Stimulated activated CD8-positive, alpha-beta memory T cell treated with anti-CD3 and anti-CD28 coated beads, Interleukin-7, amount 100 ng/mL, for 1 hour (primary cell): ENCODE data around the gene DHRS3.
"Not testable (repeated sequence)": the region's sequence is repeated elsewhere in the genome, so short reads cannot be mapped to it uniquely, and the experiment has no call there.

Experiments used
- DNase-seq, 2 donors: peaks; one replicate each; pipeline ENCODE4 v3.0.0-alpha.2; 2020; ENCODE audit warnings: low read depth in 2 of 2

DHRS3 gene

GRCh38 chr1:12540580-12541273 lies 77.3 kb downstream of the DHRS3 start:
- no peak for DNase-seq

- DNase-seq = no peak
Measured at GRCh38 chr1:12539705-12540579, 78.1 kb downstream of the DHRS3 start.

GRCh38 chr1:12539320-12539704 lies 78.7 kb downstream of the DHRS3 start:
- no peak for DNase-seq

- not testable (repeated sequence) for DNase-seq
Measured at GRCh38 chr1:12538536-12538935, 79.5 kb downstream of the DHRS3 start.

GRCh38 chr1:12537906-12538461 lies 80.0 kb downstream of the DHRS3 start:
- no peak for DNase-seq

GRCh38 chr1:12537294-12537693 lies 80.7 kb downstream of the DHRS3 start:
- DNase-seq = no peak

- DNase-seq = no peak
Measured at GRCh38 chr1:12536023-12536639, 81.9 kb downstream of the DHRS3 start.

- no peak for DNase-seq
Measured at GRCh38 chr1:12532405-12533315, 85.3 kb downstream of the DHRS3 start.

GRCh38 chr1:12531179-12531499 lies 86.9 kb downstream of the DHRS3 start:
- DNase-seq = no peak

GRCh38 chr1:12530462-12531178 lies 87.4 kb downstream of the DHRS3 start:
- no peak for DNase-seq

- DNase-seq = no peak
Measured at GRCh38 chr1:12529640-12530174, 88.3 kb downstream of the DHRS3 start.

GRCh38 chr1:12528021-12528852 lies 89.8 kb downstream of the DHRS3 start:
- DNase-seq = no peak

GRCh38 chr1:12527564-12527963 lies 90.4 kb downstream of the DHRS3 start:
- DNase-seq = no peak

- no peak for DNase-seq
Measured at GRCh38 chr1:12525311-12526181, 92.5 kb downstream of the DHRS3 start.

- no peak for DNase-seq
Measured at GRCh38 chr1:12524266-12524665, 93.7 kb downstream of the DHRS3 start.

GRCh38 chr1:12522780-12523179 lies 95.2 kb downstream of the DHRS3 start:
- DNase-seq = not testable (repeated sequence)

- no peak for DNase-seq
Measured at GRCh38 chr1:12521096-12521495, 96.9 kb downstream of the DHRS3 start.

GRCh38 chr1:12519693-12520364 lies 98.2 kb downstream of the DHRS3 start:
- DNase-seq = no peak
